Astrocyte (in vitro differentiated cells and primary cell): ENCODE results near the gene DHDH.
"Not testable (repeated sequence)": the region's sequence is repeated elsewhere in the genome, so short reads cannot be mapped to it uniquely, and the experiment has no call there.

ENCODE experiments used
- EZH2 ChIP-seq: IDR thresholded peaks from 2 replicates; pipeline ENCODE4 v1.6.1; 2012; ENCODE audit warnings: mild to moderate bottlenecking, low read length, inconsistent platforms; ENCODE audit not compliant: insufficient read depth
- TF ChIP-seq, protein P1 (sequence below): IDR thresholded peaks from 2 replicates; pipeline ENCODE4 v1.5.1; 2011; ENCODE audit warnings: low read depth, mild to moderate bottlenecking, inconsistent platforms, low read length, moderate library complexity; ENCODE audit not compliant: insufficient read depth

GRCh38 chr19:48909424-48910077, 23.9 kb upstream of the DHDH start:
- TF ChIP-seq, protein P1, sequence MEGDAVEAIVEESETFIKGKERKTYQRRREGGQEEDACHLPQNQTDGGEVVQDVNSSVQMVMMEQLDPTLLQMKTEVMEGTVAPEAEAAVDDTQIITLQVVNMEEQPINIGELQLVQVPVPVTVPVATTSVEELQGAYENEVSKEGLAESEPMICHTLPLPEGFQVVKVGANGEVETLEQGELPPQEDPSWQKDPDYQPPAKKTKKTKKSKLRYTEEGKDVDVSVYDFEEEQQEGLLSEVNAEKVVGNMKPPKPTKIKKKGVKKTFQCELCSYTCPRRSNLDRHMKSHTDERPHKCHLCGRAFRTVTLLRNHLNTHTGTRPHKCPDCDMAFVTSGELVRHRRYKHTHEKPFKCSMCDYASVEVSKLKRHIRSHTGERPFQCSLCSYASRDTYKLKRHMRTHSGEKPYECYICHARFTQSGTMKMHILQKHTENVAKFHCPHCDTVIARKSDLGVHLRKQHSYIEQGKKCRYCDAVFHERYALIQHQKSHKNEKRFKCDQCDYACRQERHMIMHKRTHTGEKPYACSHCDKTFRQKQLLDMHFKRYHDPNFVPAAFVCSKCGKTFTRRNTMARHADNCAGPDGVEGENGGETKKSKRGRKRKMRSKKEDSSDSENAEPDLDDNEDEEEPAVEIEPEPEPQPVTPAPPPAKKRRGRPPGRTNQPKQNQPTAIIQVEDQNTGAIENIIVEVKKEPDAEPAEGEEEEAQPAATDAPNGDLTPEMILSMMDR = not testable (repeated sequence)
- TF ChIP-seq EZH2 = not testable (repeated sequence)
